UCSD-AML1 (cell line): ENCODE data around the gene ADCY10.
"Not testable (repeated sequence)": the region's sequence is repeated elsewhere in the genome, so short reads cannot be mapped to it uniquely, and the experiment has no call there.

Experiments
- DNase-seq: peaks from one replicate; lab custom pipeline; 2025; ENCODE audit not compliant: unreplicated experiment; lab: John Stamatoyannopoulos, UW

Gene ADCY10

DNA sequence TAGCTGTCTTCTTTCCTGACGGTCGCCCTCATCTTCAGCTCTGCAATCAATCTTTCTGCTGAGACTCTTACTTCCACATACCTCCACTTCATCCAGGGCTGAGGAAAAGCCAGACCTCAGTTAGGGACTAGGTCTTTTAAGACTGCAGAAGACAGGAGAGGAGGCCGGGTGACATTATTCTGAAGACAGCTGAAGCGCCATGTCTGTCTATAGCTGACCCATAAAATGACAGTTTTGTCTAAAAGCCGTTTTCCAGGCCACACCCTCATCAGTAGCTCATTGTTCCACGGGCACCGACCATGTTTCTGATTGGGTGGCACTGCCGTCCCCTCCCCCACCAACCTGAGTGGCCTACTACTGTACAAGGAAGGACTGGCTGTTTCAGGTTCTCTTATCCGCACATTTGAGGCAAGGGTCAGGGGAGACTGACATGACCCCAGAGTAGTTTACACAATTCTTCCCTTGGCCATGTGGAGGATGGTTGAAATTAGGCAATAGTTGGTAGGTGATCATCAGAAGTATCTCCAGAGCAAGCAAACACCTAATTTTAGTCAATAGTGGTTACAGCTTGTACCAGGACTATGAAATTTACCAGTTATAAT, at the start of gene ADCY10:
Gene ADCY10, minus strand, starts transcription at position 240 of the 602 bp plus-strand sequence. CDS start 8,994 bp downstream, outside the sequence.
- no peak for DNase-seq

GRCh38 chr1:167957710-167958109, 43.8 kb upstream of the ADCY10 start:
- no peak for DNase-seq

DNA sequence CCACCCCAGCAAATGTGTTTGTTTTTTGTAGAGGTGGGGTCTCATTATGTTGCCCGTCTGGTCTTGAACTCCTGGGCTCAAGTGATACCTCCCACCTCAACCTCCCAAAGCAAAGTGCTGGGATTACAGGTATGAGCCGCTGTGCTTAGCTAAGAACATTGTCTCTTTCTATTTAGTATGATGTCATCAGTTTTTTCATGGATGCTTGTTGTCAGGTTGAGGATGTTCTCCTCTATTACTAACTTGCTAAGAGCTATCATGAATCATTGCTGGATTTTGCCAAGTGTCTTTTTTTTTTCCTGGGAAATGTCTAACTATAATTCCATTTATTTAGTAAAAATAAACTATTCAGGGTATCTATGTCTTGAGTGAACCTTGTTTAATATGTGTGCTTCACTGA, 42.0 kb upstream of the ADCY10 start:
- no peak for DNase-seq

DNA sequence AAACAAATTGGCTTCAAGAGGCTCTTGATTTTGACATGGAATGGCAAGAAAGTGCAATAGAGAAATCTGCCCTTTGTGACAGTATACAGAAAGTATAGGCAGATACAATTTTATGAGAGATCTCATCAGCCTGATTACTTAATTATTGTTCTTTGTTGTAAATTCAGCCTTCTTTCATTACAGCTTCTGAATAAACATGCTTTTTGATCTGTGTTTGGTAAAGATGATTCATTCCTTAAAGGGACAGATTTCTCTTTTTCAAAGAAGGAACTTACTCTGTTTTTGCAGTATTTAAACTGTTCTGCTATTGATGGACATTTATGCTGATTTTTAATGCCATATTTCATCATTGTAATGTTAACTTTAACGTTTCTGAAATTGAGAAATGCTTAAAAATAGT, 36.6 kb upstream of the ADCY10 start:
- DNase-seq: no peak

DNA sequence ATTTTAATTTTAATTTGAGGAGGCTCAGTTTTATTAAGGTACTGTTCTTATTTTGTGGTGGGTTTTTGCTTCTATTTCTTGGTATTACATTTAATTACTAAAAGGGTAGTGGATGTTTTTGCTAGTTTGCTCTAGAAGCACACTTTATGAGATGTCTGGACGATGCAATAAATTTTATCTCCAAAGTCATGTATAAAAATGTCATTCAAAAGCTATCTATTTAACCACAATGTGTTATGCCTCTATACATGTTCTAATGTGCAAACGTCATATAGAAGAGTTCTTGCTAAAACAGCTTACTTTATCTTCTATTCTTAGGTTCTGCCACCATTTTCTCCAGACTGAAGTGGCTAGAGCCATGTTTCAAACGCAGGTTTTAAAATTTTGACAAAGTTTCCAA, 35.9 kb upstream of the ADCY10 start:
- no peak for DNase-seq

DNA sequence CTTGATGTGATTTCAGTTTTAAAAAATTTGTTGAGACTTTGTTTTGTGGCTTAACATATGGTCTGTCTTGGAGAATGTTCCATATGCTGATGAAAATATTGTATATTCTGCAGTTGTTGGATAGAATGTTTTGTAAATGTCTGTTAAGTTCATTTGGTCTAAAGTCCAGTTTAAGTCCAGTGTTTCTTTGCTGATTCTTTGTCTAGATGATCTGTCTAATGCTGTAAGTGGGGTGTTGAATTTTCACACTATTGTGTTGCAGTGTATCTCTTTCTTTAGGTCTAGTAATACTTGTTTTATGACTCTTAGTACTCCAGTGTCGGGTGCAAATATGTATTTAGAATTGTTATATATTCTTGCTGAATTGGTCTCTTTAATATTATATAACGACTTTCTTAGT, 33.8 kb upstream of the ADCY10 start:
- no peak for DNase-seq

DNA sequence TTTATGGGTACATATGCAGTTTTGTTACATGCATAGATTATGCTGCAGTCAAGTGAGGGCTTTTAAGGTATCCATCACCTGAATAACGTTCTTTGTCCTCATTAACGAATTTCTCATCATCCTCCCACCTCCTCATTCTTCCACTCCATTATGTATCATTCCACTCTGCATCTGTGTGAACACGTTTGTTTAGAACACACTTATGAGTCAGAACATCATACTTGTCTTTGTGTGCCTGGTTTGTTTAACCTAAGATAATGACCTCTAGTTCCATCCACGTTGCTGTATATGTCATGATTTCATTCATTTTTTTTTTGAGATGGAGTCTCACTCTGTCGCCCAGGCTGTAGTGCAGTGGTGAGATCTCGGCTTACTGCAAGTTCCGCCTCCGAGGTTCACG, 29.6 kb upstream of the ADCY10 start:
- DNase-seq: no peak

DNA sequence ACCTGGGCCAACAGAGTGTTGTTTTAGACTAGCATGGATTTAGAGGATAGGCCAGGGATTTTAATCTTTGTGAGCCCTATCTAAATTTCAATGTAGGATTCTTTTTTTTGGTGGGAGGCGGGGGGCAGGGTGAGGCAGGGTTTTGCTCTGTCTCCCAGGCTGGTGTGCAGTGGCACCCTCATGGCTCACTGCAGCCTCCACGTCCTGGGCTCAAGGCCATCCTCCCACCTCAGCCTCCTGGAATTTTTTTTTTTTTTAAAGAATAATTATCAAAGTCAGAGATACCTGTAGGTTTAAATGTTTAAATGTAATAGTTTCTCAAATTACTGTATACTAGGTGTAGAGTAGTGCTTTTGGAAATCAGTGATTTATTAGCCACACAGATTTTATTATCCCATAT, 26.3 kb upstream of the ADCY10 start:
- DNase-seq: no peak

GRCh38 chr1:167938080-167938636, 24.2 kb upstream of the ADCY10 start:
- DNase-seq: no peak

- DNase-seq: no peak
Measured at GRCh38 chr1:167937709-167938010, 23.7 kb upstream of the ADCY10 start.

- peak; percentile 71 for DNase-seq
Measured at GRCh38 chr1:167936930-167937708, 23.2 kb upstream of the ADCY10 start, which contains the start of gene MPC2. Gene MPC2, minus strand, starts transcription at chr1:167937072. Its CDS starts 1,231 bp downstream, at chr1:167935841.

- DNase-seq: peak; percentile 97
Measured at GRCh38 chr1:167936068-167936929, 22.4 kb upstream of the ADCY10 start, which contains the start of gene DCAF6. Gene DCAF6, plus strand, starts transcription at chr1:167936683. Its CDS starts 229 bp downstream, at chr1:167936912.

DNA sequence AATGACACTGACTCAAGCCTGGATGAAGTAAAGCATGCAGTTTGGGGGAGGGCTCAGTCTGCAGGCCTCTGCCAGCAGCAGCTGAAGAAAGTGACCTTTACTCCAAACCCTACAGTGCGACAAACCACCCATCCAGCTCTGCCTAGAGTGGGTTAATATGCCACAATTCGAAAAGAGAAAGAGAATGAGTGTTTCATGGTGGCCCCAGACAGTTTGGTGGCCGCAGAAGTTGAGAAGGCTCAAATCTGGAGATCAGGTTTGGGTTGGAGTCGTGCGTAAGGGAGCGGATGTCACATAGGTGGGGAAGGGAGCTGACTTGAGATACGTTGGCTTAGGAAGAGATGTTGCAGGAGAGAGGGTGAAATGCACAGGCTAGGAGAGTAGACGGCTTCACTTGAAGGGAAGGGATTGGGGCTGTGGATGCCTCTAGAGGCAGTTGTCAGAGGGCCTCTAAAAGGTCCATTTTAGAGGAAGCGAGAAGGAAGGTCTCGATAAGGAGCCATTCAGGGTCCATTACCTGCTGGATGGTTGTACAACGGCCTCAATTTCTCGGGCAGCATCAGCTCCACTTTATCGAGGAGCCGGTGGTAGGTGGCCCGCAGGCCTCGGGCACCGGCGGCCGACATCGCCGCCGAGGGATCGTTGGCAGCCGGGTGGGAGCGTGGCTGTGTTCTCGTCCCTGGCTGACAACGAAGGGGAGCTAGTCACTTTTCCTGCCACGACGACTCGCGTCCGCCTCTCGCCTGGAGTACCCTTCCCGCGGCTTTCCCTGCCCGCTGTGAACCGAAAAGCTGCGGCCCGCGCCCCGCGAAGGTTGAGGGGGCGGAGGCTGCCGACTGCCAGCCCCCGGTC, 21.5 kb upstream of the ADCY10 start:
- DNase-seq: peak; percentile 62

- no peak for DNase-seq
Measured at GRCh38 chr1:167934426-167935215, 20.7 kb upstream of the ADCY10 start.

- no peak for DNase-seq
Measured at GRCh38 chr1:167933788-167934187, 19.9 kb upstream of the ADCY10 start.

GRCh38 chr1:167929725-167930124, 15.8 kb upstream of the ADCY10 start:
- DNase-seq: no peak

GRCh38 chr1:167928919-167929318, 15.0 kb upstream of the ADCY10 start:
- not testable (repeated sequence) for DNase-seq

- DNase-seq: no peak
Measured at GRCh38 chr1:167928457-167928852, 14.5 kb upstream of the ADCY10 start.

DNA sequence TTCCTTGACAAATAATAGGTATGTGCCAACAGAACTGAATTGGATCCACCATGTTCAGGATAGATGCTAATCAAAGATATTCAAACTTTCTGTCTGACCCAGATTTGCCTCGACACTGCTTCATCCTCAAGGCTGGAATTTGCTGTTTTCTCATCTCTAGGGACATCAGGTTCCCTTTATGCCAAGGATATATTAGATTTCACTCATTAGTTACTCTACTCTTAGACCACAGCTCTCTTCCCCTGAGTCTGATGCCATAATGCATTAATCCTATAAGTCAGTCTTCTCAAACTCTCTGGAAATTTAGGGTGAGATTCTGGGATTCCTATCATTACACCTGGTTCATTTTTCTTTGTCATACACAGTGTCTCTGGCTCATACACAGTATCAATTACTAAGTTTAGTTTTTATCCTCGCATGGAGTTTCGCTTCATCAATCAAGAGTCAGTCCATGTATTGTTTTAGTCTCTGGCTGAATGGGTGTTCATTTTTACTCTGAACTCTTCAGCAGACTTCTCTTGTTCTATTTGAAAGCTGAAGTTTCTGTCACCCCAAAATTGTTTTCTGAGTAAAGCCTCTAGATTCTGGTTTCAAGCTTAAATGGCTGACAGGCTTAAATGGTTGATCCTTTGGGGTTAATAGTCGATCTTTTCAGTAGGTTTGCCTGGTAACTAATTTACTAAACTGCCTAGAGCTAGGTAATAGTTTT, 13.3 kb upstream of the ADCY10 start:
- DNase-seq: no peak
